ENCODE data around the gene ZNHIT6.
"Not testable (repeated sequence)": the region's sequence is repeated elsewhere in the genome, so short reads cannot be mapped to it uniquely, and the experiment has no call there.

Gene ZNHIT6

GRCh38 chr1:85654066-85654782 lies 54.0 kb downstream of the ZNHIT6 start:
- H3K4me3 ChIP-seq, result no peak overlapping the region
- H3K4me1 ChIP-seq, result no peaks in the 10 kb centered on the region
- no peaks in the 10 kb centered on the region for H4K20me1 ChIP-seq
- H3K9ac ChIP-seq, result no peak overlapping the region
- no peaks in the 10 kb centered on the region for H3K27me3 ChIP-seq
- no peak overlapping the region for H3K4me2 ChIP-seq
- H3K36me3 ChIP-seq, result peaks cover 47% of the 10 kb centered on the region
- TF ChIP-seq Cebpa-rat (IDR thresholded peaks at IDR 0.05), result no peak
- H3K9me3 ChIP-seq, result peaks cover 5% of the 10 kb centered on the region
- no peak overlapping the region for H3K27ac ChIP-seq

GRCh38 chr1:85652327-85652726 lies 55.9 kb downstream of the ZNHIT6 start:
- no peak for TF ChIP-seq Cebpa-rat (IDR thresholded peaks at IDR 0.05)
- Histone ChIP-seq H3K4me1 (no peaks in the 10 kb centered on the region), H3K4me3 (no peak overlapping the region), H3K27ac (no peak overlapping the region), H3K9me3 (peaks cover 18% of the 10 kb centered on the region), H3K9ac (no peak overlapping the region), H3K36me3 (peaks cover 55% of the 10 kb centered on the region), H3K27me3 (no peaks in the 10 kb centered on the region), H4K20me1 (no peaks in the 10 kb centered on the region), H3K4me2 (no peak overlapping the region)

- no peak for TF ChIP-seq Cebpa-rat (IDR thresholded peaks at IDR 0.05)
- Histone ChIP-seq H3K36me3 (peaks cover 55% of the 10 kb centered on the region), H3K27ac (no peak overlapping the region), H3K4me3 (no peak overlapping the region), H3K4me1 (no peaks in the 10 kb centered on the region), H4K20me1 (no peaks in the 10 kb centered on the region), H3K9me3 (peaks cover 18% of the 10 kb centered on the region), H3K9ac (no peak overlapping the region), H3K27me3 (no peaks in the 10 kb centered on the region), H3K4me2 (no peak overlapping the region)
Measured at GRCh38 chr1:85650645-85651044, 57.6 kb downstream of the ZNHIT6 start.

GRCh38 chr1:85649591-85649990 lies 58.6 kb downstream of the ZNHIT6 start:
- Histone ChIP-seq H4K20me1 (no peaks in the 10 kb centered on the region), H3K9ac (no peak overlapping the region), H3K4me3 (no peak overlapping the region), H3K4me2 (no peak overlapping the region), H3K9me3 (peaks cover 18% of the 10 kb centered on the region), H3K27me3 (no peaks in the 10 kb centered on the region), H3K27ac (no peak overlapping the region), H3K36me3 (peaks cover 50% of the 10 kb centered on the region), H3K4me1 (no peaks in the 10 kb centered on the region)
- TF ChIP-seq Cebpa-rat (IDR thresholded peaks at IDR 0.05), result no peak

- H3K9ac ChIP-seq, H3K4me3 ChIP-seq, H3K4me1 ChIP-seq, H3K27ac ChIP-seq, H3K4me2 ChIP-seq, H4K20me1 ChIP-seq, H3K27me3 ChIP-seq: not testable (repeated sequence)
- H3K9me3 ChIP-seq, result peaks cover 42% of the 10 kb centered on the region
- H3K36me3 ChIP-seq, result peaks cover 26% of the 10 kb centered on the region
Measured at GRCh38 chr1:85641598-85642556, 66.4 kb downstream of the ZNHIT6 start.

- H3K4me3 ChIP-seq, H3K4me2 ChIP-seq, H4K20me1 ChIP-seq, H3K27ac ChIP-seq, H3K4me1 ChIP-seq, H3K9ac ChIP-seq, H3K27me3 ChIP-seq: not testable (repeated sequence)
- Histone ChIP-seq H3K36me3 (peaks cover 46% of the 10 kb centered on the region), H3K9me3 (peaks cover 54% of the 10 kb centered on the region)
Measured at GRCh38 chr1:85639920-85640319, 68.3 kb downstream of the ZNHIT6 start.

GRCh38 chr1:85638412-85638811 lies 69.8 kb downstream of the ZNHIT6 start:
- Histone ChIP-seq H3K36me3 (peaks cover 51% of the 10 kb centered on the region), H3K4me2 (no peak overlapping the region), H4K20me1 (no peaks in the 10 kb centered on the region), H3K27ac (no peak overlapping the region), H3K4me1 (no peaks in the 10 kb centered on the region), H3K4me3 (no peak overlapping the region), H3K9me3 (peaks cover 54% of the 10 kb centered on the region), H3K27me3 (no peaks in the 10 kb centered on the region), H3K9ac (no peak overlapping the region)
- TF ChIP-seq Cebpa-rat (IDR thresholded peaks at IDR 0.05), result no peak

GRCh38 chr1:85630493-85630892 lies 77.7 kb downstream of the ZNHIT6 start:
- H4K20me1 ChIP-seq, result no peaks in the 10 kb centered on the region
- H3K4me2 ChIP-seq, result no peak overlapping the region
- no peaks in the 10 kb centered on the region for H3K27me3 ChIP-seq
- H3K4me1 ChIP-seq, result no peaks in the 10 kb centered on the region
- H3K36me3 ChIP-seq, result peaks cover 28% of the 10 kb centered on the region
- no peaks in the 10 kb centered on the region for H3K9me3 ChIP-seq
- no peak overlapping the region for H3K27ac ChIP-seq
- no peak for TF ChIP-seq Cebpa-rat (IDR thresholded peaks at IDR 0.05)
- no peak overlapping the region for H3K4me3 ChIP-seq
- H3K9ac ChIP-seq, result no peak overlapping the region

- H3K27ac ChIP-seq, result no peak overlapping the region
- H3K9ac ChIP-seq, result no peak overlapping the region
- no peaks in the 10 kb centered on the region for H3K27me3 ChIP-seq
- H3K4me2 ChIP-seq, result no peak overlapping the region
- H3K36me3 ChIP-seq, result peaks cover 18% of the 10 kb centered on the region
- no peaks in the 10 kb centered on the region for H3K4me1 ChIP-seq
- no peak for TF ChIP-seq Cebpa-rat (IDR thresholded peaks at IDR 0.05)
- no peaks in the 10 kb centered on the region for H3K9me3 ChIP-seq
- no peak overlapping the region for H3K4me3 ChIP-seq
- H4K20me1 ChIP-seq, result no peaks in the 10 kb centered on the region
Measured at GRCh38 chr1:85629532-85629920, 78.7 kb downstream of the ZNHIT6 start.

- Histone ChIP-seq H3K27ac (no peak overlapping the region), H3K27me3 (no peaks in the 10 kb centered on the region), H3K9ac (no peak overlapping the region), H3K4me2 (no peak overlapping the region), H3K4me3 (no peak overlapping the region), H3K9me3 (no peaks in the 10 kb centered on the region), H3K4me1 (no peaks in the 10 kb centered on the region), H4K20me1 (no peaks in the 10 kb centered on the region), H3K36me3 (peaks cover 17% of the 10 kb centered on the region)
- no peak for TF ChIP-seq Cebpa-rat (IDR thresholded peaks at IDR 0.05)
Measured at GRCh38 chr1:85628791-85629531, 79.3 kb downstream of the ZNHIT6 start.
